ENCODE measurements around the gene EPN1. TPM values are rescaled to one million over a fixed set of nuclear protein-coding genes. Genes with fewer than 3 reads are reported as not detected.

Gene EPN1
- total and polyA plus RNA-seq, 2 of the 13 experiments (the other 11 are each of a cell fraction or from before 2014, with no cell fraction given), result 28.9 to 31.7 TPM

- peaks cover 15 to 25% of the 10 kb centered on the region in 2 experiments; a peak in 4 of 5 replicates for H3K36me3 ChIP-seq (replicated peaks in 1 of 2; ENCODE audit: control insufficient read depth in 1 of 2, insufficient read depth in 2 of 2, low read length in 2 of 2)
- in situ Hi-C loops (cut with HindIII; ENCODE audit: extremely low pct_ligation_motif_present, low pct_unique_long_range_greater_than_20kb) (no loop called here), intact Hi-C loops (cut with micrococcal nuclease; ENCODE audit: unreplicated experiment) (no loop called here)
- POLR2A ChIA-PET, result interaction anchor here (2.0 kb wide), 1 partner anchor 14 kb away, joined by 5 read pairs; no protein-coding TSS in a partner anchor
- WGBS (ENCODE audit: low lambda C conversion rate), result 100% methylated on average over 6 of the region's 8 CpGs
- H2AFZ ChIP-seq (ENCODE audit: low read length), result no peak overlapping the region
- no peaks in the 10 kb centered on the region for H4K20me1 ChIP-seq (ENCODE audit: insufficient read depth, low read length)
- no peak overlapping the region for H3K9ac ChIP-seq (ENCODE audit: insufficient read depth, low read depth, low read length)
- CTCF ChIA-PET (ENCODE audit: low intra/inter-chr PET ratio, low total read pairs), result no interaction called here
- ATAC-seq, result no peak
- H3K27ac ChIP-seq (ENCODE audit: extremely low read length, insufficient read depth, low read length), result no peak overlapping the region
- H3K27me3 ChIP-seq (ENCODE audit: control insufficient read depth in 1 of 2, insufficient read depth in 2 of 2, low read length in 2 of 2), result no peaks in the 10 kb centered on the region
- no peaks in the 10 kb centered on the region for H3K9me3 ChIP-seq (ENCODE audit: low read length)
- H3K4me1 ChIP-seq (ENCODE audit: insufficient read depth, low read length), result no peaks in the 10 kb centered on the region
- BruUV-seq (replicated peaks), result TSS peak; percentile 37
- DNase-seq (ENCODE audit: low spot score), result no peak
- no peaks in the 10 kb centered on the region for H3K79me2 ChIP-seq (ENCODE audit: insufficient read depth, low read length)
- TF ChIP-seq ATF1 (CRISPR knock-in tag; IDR thresholded peaks at IDR 0.05) (no peak), ZNF558 (CRISPR knock-in tag; IDR thresholded peaks at IDR 0.05; ENCODE audit: borderline replicate concordance) (no peak), PRDM15 (CRISPR knock-in tag; IDR thresholded peaks at IDR 0.05) (no peak)
- H3K4me3 ChIP-seq (replicated peaks in 1 of 3; ENCODE audit: insufficient read depth in 1 of 3, low read depth in 2 of 3, low read length in 3 of 3), result no peak overlapping the region
- FAIRE-seq, result no peak
- H3K4me2 ChIP-seq (ENCODE audit: low read depth, low read length), result no peak overlapping the region
These were observed 22.7 kb downstream of the EPN1 start for GRCh38 chr19:55697698-55698097.

DNA sequence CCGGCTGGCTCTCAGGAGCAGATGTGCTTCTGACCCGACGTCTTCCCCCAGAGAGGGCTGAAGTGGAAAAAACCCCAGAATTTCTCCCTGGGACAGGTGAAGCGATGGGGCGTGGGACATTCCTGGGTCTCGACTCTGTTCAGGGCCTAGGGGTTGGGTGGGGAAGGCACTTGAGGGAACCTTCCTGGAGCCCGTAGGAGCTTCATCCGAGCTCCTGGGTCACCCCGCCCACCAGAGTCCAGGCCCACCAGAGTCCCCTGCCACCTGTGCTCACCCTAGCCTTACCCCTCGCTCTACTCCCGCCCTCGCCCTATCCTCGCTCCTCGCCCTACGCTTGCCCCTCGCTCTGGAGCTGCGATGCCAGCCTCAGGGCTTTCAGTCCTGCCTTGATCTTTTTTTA, 23.2 kb downstream of the EPN1 start:
- no peaks in the 10 kb centered on the region for H3K79me2 ChIP-seq (ENCODE audit: insufficient read depth, low read length)
- H3K27me3 ChIP-seq (ENCODE audit: control insufficient read depth in 1 of 2, insufficient read depth in 2 of 2, low read length in 2 of 2), result no peaks in the 10 kb centered on the region
- TF ChIP-seq NONO (IDR thresholded peaks at IDR 0.05) (no peak), NONO (CRISPR knock-in tag; conservative IDR thresholded peaks at IDR 0.05) (no peak), AGO2 (optimal IDR thresholded peaks at IDR 0.05; ENCODE audit: low read depth, low read length) (peak; percentile 26), ZNF101 (CRISPR knock-in tag; IDR thresholded peaks at IDR 0.05; ENCODE audit: borderline replicate concordance, low read depth) (no peak), ZFY (CRISPR knock-in tag; IDR thresholded peaks at IDR 0.05) (no peak)
- TF ChIP-seq, protein P1, sequence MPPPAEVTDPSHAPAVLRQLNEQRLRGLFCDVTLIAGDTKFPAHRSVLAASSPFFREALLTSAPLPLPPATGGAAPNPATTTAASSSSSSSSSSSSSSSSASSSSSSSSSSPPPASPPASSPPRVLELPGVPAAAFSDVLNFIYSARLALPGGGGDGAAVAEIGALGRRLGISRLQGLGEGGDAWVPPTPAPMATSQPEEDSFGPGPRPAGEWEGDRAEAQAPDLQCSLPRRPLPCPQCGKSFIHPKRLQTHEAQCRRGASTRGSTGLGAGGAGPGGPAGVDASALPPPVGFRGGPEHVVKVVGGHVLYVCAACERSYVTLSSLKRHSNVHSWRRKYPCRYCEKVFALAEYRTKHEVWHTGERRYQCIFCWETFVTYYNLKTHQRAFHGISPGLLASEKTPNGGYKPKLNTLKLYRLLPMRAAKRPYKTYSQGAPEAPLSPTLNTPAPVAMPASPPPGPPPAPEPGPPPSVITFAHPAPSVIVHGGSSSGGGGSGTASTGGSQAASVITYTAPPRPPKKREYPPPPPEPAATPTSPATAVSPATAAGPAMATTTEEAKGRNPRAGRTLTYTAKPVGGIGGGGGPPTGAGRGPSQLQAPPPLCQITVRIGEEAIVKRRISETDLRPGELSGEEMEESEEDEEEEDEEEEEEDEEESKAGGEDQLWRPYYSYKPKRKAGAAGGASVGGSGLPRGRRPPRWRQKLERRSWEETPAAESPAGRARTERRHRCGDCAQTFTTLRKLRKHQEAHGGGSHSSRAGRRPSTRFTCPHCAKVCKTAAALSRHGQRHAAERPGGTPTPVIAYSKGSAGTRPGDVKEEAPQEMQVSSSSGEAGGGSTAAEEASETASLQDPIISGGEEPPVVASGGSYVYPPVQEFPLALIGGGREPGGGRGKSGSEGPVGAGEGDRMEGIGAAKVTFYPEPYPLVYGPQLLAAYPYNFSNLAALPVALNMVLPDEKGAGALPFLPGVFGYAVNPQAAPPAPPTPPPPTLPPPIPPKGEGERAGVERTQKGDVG (CRISPR knock-in tag; IDR thresholded peaks at IDR 0.05; ENCODE audit: borderline replicate concordance), result no peak
- ATAC-seq, result no peak
- no peak overlapping the region for H2AFZ ChIP-seq (ENCODE audit: low read length)
- POLR2A ChIA-PET, result interaction anchor here (2.0 kb wide), 1 partner anchor 15 kb away, joined by 5 read pairs; no protein-coding TSS in a partner anchor
- peaks cover 13 to 19% of the 10 kb centered on the region in 2 experiments; a peak in 4 of 5 replicates for H3K36me3 ChIP-seq (replicated peaks in 1 of 2; ENCODE audit: control insufficient read depth in 1 of 2, insufficient read depth in 2 of 2, low read length in 2 of 2)
- CTCF ChIA-PET (ENCODE audit: low intra/inter-chr PET ratio, low total read pairs), result no interaction called here
- no peak for FAIRE-seq
- no peaks in the 10 kb centered on the region for H3K4me1 ChIP-seq (ENCODE audit: insufficient read depth, low read length)
- H3K9me3 ChIP-seq (ENCODE audit: low read length), result no peaks in the 10 kb centered on the region
- BruUV-seq (replicated peaks), result no TSS peak
- 98% methylated on average over 17 of the region's 17 CpGs for WGBS (ENCODE audit: low lambda C conversion rate)
- no peak for DNase-seq (ENCODE audit: low spot score)
- no peak overlapping the region for H3K9ac ChIP-seq (ENCODE audit: insufficient read depth, low read depth, low read length)
- in situ Hi-C loops (cut with HindIII; ENCODE audit: extremely low pct_ligation_motif_present, low pct_unique_long_range_greater_than_20kb), result no loop called here
- H3K4me3 ChIP-seq (replicated peaks in 1 of 3; ENCODE audit: insufficient read depth in 1 of 3, low read depth in 2 of 3, low read length in 3 of 3), result no peak overlapping the region
- intact Hi-C loops (cut with micrococcal nuclease; ENCODE audit: unreplicated experiment), result no loop called here
- no peak overlapping the region for H3K4me2 ChIP-seq (ENCODE audit: low read depth, low read length)
- no peaks in the 10 kb centered on the region for H4K20me1 ChIP-seq (ENCODE audit: insufficient read depth, low read length)
- H3K27ac ChIP-seq (ENCODE audit: extremely low read length, insufficient read depth, low read length), result no peak overlapping the region
